Transverse colon (tissue), 4 donors: ENCODE results near the gene SLC43A1. TPM values are rescaled to one million over a fixed set of nuclear protein-coding genes. Genes with fewer than 3 reads are reported as not detected.

ENCODE experiments used
- DNase-seq: peaks from one replicate; pipeline ENCODE4 v3.0.0-alpha.2; 2019
- H3K27ac ChIP-seq, 4 donors: fragments of 200-600 bp; sonication (generic); 2 replicates each; pipeline ENCODE4 v1.5.1; 2016 to 2018; ENCODE audit warnings: inconsistent platforms in 4 of 4
- H3K27me3 ChIP-seq: fragments of 200-600 bp; sonication (generic); 2 replicates; pipeline ENCODE4 v1.5.1; 2017; ENCODE audit warnings: inconsistent platforms
- H3K36me3 ChIP-seq, 4 donors: fragments of 200-600 bp; sonication (generic); 2 replicates each; pipeline ENCODE4 v1.5.1; 2017 to 2019; ENCODE audit warnings: inconsistent platforms in 4 of 4
- H3K4me1 ChIP-seq, 4 donors: fragments of 200-600 bp; sonication (generic); 2 replicates each; pipeline ENCODE4 v1.5.1; 2017 to 2020; ENCODE audit warnings: inconsistent platforms in 4 of 4
- H3K4me3 ChIP-seq, 4 donors: fragments of 200-600 bp; sonication (generic); 1 replicate in 1 of 4; 2 replicates in 3 of 4; pipeline versions ENCODE4 v1.5.1 to v1.6.1; 2017 to 2019; ENCODE audit warnings: inconsistent platforms in 4 of 4
- H3K9me3 ChIP-seq, 2 donors: fragments of 200-600 bp; sonication (generic); 2 replicates each; pipeline ENCODE4 v1.5.1; 2017 to 2019; ENCODE audit warnings: inconsistent platforms in 2 of 2
- EP300 ChIP-seq: sonication (generic); formaldehyde crosslinking; IDR thresholded peaks from one replicate; pipeline ENCODE4 v1.6.1; 2017; ENCODE audit warnings: antibody characterized with exemption, low read depth
- POLR2A ChIP-seq: fragments of 450-650 bp; IDR thresholded peaks from one replicate; pipeline ENCODE4 v1.6.1; 2016; ENCODE audit warnings: antibody characterized with exemption, mild to moderate bottlenecking, moderate library complexity
- POLR2AphosphoS5 ChIP-seq, 3 donors: sonication (generic); formaldehyde crosslinking; IDR thresholded peaks; one replicate each; pipeline ENCODE4 v1.6.1; 2016; ENCODE audit warnings: antibody characterized with exemption in 3 of 3
- WGBS, 2 donors: methylation state at CpG; one replicate each; pipeline ENCODE4 v1.1.5; 2018; ENCODE audit warnings: low coverage in 1 of 2; 5-methylcytosine and 5-hydroxymethylcytosine counted together
- in situ Hi-C, 4 donors: fragments of 200-750 bp; cut with MboI; loops; one replicate each; pipeline versions ENCODE4 v1.15.0 to v1.15.1; 2017; ENCODE audit warnings: low sequenced_read_pairs in 3 of 4, low pct_ligation_motif_present in 1 of 4, low pct_unique_long_range_greater_than_20kb in 1 of 4
- intact Hi-C: fragments of 100-400 bp; cut with DNase I; formaldehyde crosslinking; loops from one replicate; pipeline ENCODE4 v1.15.1; 2023; ENCODE audit warnings: low total_unique reads
- total RNA-seq, 4 donors: library from RNA; depleted of rRNA; stranded (reverse); fragments of >200 nt; gene quantifications; one replicate each; pipeline ENCODE4 v1.1.0, GENCODE V29; 2016
- TF ChIP-seq, protein P1 (sequence below), 5 experiments: fragments of 200-600 bp in 3 of 5; fragments of 450-650 bp in 2 of 5; sonication (generic) in 3 of 5; IDR thresholded peaks; 1 replicate in 2 of 5; 2 replicates in 3 of 5; pipeline ENCODE4 v1.5.1; 2016 to 2017; ENCODE audit warnings: antibody characterized with exemption in 5 of 5, inconsistent platforms in 3 of 5, mild to moderate bottlenecking in 2 of 5, moderate library complexity in 1 of 5

Gene SLC43A1
- total RNA-seq, 4 donors from 2014 or later = 7.5 to 30.4 (median 15.2) TPM

- H3K27me3 ChIP-seq = no peaks in the 10 kb centered on the region
- 80 to 85% methylated on average over 5 to 9 of the region's 9 CpGs for WGBS, 2 donors
- H3K27ac ChIP-seq = no peak overlapping the region
- no peak for TF ChIP-seq POLR2A
- TF ChIP-seq, protein P1, sequence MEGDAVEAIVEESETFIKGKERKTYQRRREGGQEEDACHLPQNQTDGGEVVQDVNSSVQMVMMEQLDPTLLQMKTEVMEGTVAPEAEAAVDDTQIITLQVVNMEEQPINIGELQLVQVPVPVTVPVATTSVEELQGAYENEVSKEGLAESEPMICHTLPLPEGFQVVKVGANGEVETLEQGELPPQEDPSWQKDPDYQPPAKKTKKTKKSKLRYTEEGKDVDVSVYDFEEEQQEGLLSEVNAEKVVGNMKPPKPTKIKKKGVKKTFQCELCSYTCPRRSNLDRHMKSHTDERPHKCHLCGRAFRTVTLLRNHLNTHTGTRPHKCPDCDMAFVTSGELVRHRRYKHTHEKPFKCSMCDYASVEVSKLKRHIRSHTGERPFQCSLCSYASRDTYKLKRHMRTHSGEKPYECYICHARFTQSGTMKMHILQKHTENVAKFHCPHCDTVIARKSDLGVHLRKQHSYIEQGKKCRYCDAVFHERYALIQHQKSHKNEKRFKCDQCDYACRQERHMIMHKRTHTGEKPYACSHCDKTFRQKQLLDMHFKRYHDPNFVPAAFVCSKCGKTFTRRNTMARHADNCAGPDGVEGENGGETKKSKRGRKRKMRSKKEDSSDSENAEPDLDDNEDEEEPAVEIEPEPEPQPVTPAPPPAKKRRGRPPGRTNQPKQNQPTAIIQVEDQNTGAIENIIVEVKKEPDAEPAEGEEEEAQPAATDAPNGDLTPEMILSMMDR (IDR thresholded peaks at IDR 0.05) = no peak
- TF ChIP-seq EP300 = no peak
- no peak for TF ChIP-seq POLR2AphosphoS5 (IDR thresholded peaks at IDR 0.05)
- no peaks in the 10 kb centered on the region for H3K9me3 ChIP-seq
- in situ Hi-C loops = loop anchor here in 2 of 4 donors (25.0 kb wide), 1 partner anchor 159 kb away; the partner anchor contains the start of genes P2RX3 (in 2 of the 2) and SSRP1 (in 2 of the 2)
- H3K4me1 ChIP-seq = peaks cover 6 to 17% (median 13%) of the 10 kb centered on the region in 4 donors
- no peak for DNase-seq
- no peak overlapping the region for H3K4me3 ChIP-seq
- intact Hi-C loops = no loop called here
- no peaks in the 10 kb centered on the region for H3K36me3 ChIP-seq
Measured at GRCh38 chr11:57496109-57496820, 19.2 kb downstream of the SLC43A1 start.

DNA sequence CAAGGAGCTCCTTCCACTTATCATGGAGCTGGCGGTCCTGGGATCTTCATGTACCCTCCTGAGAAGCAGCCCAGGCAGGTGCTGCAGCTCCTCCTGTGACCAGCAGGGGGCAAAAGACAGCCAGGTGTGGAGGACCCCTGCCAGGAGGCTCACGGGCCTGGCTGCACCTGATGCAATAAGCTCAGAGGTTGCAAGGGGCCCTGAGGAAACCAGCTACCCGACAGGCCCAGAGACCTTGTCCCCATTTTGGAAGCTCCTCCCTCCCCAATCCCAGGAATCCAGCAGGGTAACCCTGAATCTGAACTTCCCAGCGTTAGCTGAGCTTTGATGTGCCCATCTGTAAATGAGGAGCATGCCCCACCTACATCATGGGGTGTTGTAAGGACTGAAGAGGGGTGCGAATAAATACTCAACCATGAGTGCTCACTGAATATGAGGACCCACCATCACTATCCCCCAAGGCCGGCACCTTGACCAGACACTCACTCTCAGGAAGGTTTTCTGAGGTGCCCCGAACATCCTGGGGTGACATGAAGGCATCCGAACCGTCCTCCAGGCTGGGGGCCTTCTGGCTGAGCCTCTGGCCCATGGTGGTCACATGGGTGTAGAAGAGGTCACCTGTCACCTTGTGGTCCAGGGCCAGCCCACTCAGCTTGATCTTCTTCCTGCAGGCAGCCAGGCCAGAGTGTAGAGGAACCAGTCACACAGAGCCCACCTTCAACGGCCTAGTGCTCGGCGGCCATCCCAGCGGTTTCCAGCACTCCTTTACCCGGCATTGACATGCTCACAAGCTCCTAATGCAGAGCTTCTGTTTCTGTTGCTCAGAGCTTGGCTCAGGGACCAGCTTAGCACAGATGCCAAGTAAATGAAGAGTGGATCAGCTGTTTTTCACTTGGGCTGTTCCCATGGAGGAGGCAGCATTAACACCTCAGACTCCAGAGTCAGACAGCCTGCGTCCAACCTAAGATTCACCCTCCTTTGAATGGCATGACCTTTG is 21.7 kb downstream of the SLC43A1 start:
- in situ Hi-C loops = loop anchor here in 3 of 4 donors (5.0 to 25.0 kb wide), 2 partner anchors 33 to 157 kb away; partner anchors contain the start of genes P2RX3 (in 2 of the 3) and SSRP1 (in 2 of the 3)
- intact Hi-C loops = loop anchor here (2.0 kb wide), 1 partner anchor 29 kb away; no protein-coding TSS in a partner anchor
- no peaks in the 10 kb centered on the region for H3K36me3 ChIP-seq
- H3K27ac ChIP-seq = no peak overlapping the region
- H3K4me1 ChIP-seq = peaks cover 0 to 3% (median 1%) of the 10 kb centered on the region in 4 donors
- no peak for TF ChIP-seq POLR2A
- TF ChIP-seq, protein P1 (IDR thresholded peaks at IDR 0.05) = peak; percentile 80 to 94 (median 89)
- no peaks in the 10 kb centered on the region for H3K27me3 ChIP-seq
- H3K9me3 ChIP-seq = no peaks in the 10 kb centered on the region
- DNase-seq = peak; percentile 68
- no peak overlapping the region for H3K4me3 ChIP-seq
- 79 to 100% methylated on average over 1 to 13 of the region's 15 CpGs for WGBS, 2 donors

DNA sequence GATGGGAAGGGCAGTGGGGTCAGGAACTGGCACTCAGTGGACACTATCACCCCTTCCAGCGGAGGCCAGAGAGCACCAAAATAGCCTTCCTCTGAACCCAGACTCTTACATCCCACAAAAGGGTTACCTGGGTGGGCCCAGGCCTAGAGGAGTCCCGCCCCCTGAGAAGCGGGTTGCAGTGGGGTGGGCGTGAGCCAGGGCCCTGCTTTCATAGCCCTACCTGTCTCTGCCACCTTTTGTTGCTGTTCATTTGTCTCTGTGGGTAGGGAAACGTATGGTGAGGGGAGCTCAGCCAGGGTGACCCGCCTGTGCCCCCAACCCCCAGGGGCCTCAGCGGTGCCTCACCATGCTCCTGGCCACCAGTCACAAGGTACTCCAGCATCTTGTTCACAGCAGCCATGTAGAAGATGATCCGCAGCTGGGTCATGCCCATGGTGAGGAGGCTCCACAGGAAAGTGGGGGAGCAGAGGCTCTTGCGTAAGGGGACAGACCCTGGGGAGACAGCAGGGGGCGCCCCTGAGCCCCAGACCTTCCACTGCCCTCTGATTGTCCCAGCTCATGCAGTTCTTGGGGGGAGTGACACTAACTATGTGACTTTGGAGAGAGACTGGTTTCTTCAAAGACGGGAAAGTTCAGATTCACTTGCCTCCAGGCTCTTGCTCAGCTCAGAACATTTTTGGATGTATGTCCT is 24.0 kb downstream of the SLC43A1 start:
- H3K4me3 ChIP-seq = no peak overlapping the region
- H3K27me3 ChIP-seq = no peaks in the 10 kb centered on the region
- in situ Hi-C loops = loop anchor here in 3 of 4 donors (5.0 to 25.0 kb wide), 2 partner anchors 36 to 154 kb away; partner anchors contain the start of genes P2RX3 (in 2 of the 3) and SSRP1 (in 2 of the 3)
- no peaks in the 10 kb centered on the region for H3K4me1 ChIP-seq
- 86% methylated on average over 8 of the region's 11 CpGs; no CpG with 5 or more reads in 1 of the 2 donors for WGBS, 2 donors
- peak; percentile 46 for DNase-seq
- H3K36me3 ChIP-seq = no peaks in the 10 kb centered on the region
- TF ChIP-seq, protein P1 (IDR thresholded peaks at IDR 0.05) = peak; percentile 43 to 58 (median 51)
- no peak for TF ChIP-seq POLR2A
- no peak overlapping the region for H3K27ac ChIP-seq
- H3K9me3 ChIP-seq = no peaks in the 10 kb centered on the region
- intact Hi-C loops = loop anchor here (2.0 kb wide), 1 partner anchor 31 kb away; no protein-coding TSS in a partner anchor
